Naive thymus-derived CD4-positive, alpha-beta T cell (primary cell): ENCODE measurements around the gene SNAI1. TPM values are rescaled to one million over a fixed set of nuclear protein-coding genes. Genes with fewer than 3 reads are reported as not detected.

Experiments
- ATAC-seq: fragments of 150-1000 bp; cut with Tn5 transposase; 2 replicates; pipeline ENCODE4 v1.10.0; 2021; ENCODE audit warnings: mild to moderate bottlenecking, moderate library complexity
- CTCF ChIA-PET: fragments of 350-600 bp; sonication (Branson Sonifier 250); formaldehyde crosslinking; loops from one replicate; lab custom pipeline; 2021; ENCODE audit warnings: antibody characterized with exemption; lab: Charles Lee
- POLR2A ChIA-PET: fragments of 350-600 bp; sonication (Branson Sonifier 250); formaldehyde crosslinking; loops from one replicate; lab custom pipeline; 2021; ENCODE audit warnings: antibody characterized with exemption, inconsistent platforms; lab: Charles Lee
- DNase-seq, 9 donors: peaks; one replicate each; pipeline versions ENCODE4 v3.0.0 to v3.0.0-alpha.2; 2020 to 2022; ENCODE audit warnings: mixed read lengths in 1 of 9
- H3K27ac ChIP-seq: one replicate; pipeline ENCODE4 v1.7.0; 2013; ENCODE audit warnings: mild to moderate bottlenecking, low read depth, low read length, moderate library complexity
- H3K27me3 ChIP-seq, 2 donors: one replicate each; pipeline ENCODE4 v1.7.0; 2013; ENCODE audit warnings: low read length in 2 of 2, mild to moderate bottlenecking in 2 of 2, moderate library complexity in 2 of 2; ENCODE audit not compliant: control insufficient read depth in 2 of 2, insufficient read depth in 2 of 2
- H3K36me3 ChIP-seq, 3 experiments: 1 replicate in 2 of 3; 2 replicates in 1 of 3; pipeline ENCODE4 v1.7.0; 2013; ENCODE audit warnings: low read length in 3 of 3, mild to moderate bottlenecking in 3 of 3, moderate library complexity in 1 of 3; ENCODE audit not compliant: insufficient read depth in 3 of 3, control insufficient read depth in 2 of 3
- H3K4me1 ChIP-seq, 2 donors: one replicate each; pipeline ENCODE4 v1.7.0; 2013; ENCODE audit warnings: low read length in 2 of 2, mild to moderate bottlenecking in 2 of 2, moderate library complexity in 1 of 2; ENCODE audit not compliant: control insufficient read depth in 2 of 2, insufficient read depth in 2 of 2
- H3K4me3 ChIP-seq: 2 replicates; pipeline ENCODE4 v1.7.0; 2013; ENCODE audit warnings: mild to moderate bottlenecking, low read length
- H3K9me3 ChIP-seq, 3 experiments: 1 replicate in 2 of 3; 2 replicates in 1 of 3; pipeline ENCODE4 v1.7.0; 2013; ENCODE audit warnings: low read length in 3 of 3; ENCODE audit not compliant: control insufficient read depth in 2 of 3
- H3K27ac Mint-ChIP-seq, 9 donors: one replicate each; pipeline ENCODE4 v1.8.0; 2020 to 2022; ENCODE audit warnings: mixed read lengths in 9 of 9, mild to moderate bottlenecking in 8 of 9, moderate library complexity in 5 of 9, inconsistent platforms in 2 of 9
- H3K27me3 Mint-ChIP-seq, 5 donors: one replicate each; pipeline ENCODE4 v1.8.0; 2021 to 2022; ENCODE audit warnings: mixed read lengths in 5 of 5, mild to moderate bottlenecking in 1 of 5
- H3K36me3 Mint-ChIP-seq, 5 donors: one replicate each; pipeline ENCODE4 v1.8.0; 2020 to 2022; ENCODE audit warnings: mixed read lengths in 5 of 5, mild to moderate bottlenecking in 3 of 5, inconsistent platforms in 1 of 5
- H3K4me1 Mint-ChIP-seq, 7 donors: one replicate each; pipeline ENCODE4 v1.8.0; 2020 to 2022; ENCODE audit warnings: mixed read lengths in 7 of 7, mild to moderate bottlenecking in 3 of 7, inconsistent platforms in 1 of 7
- H3K4me3 Mint-ChIP-seq, 10 donors: one replicate each; pipeline ENCODE4 v1.8.0; 2020 to 2022; ENCODE audit warnings: mild to moderate bottlenecking in 10 of 10, mixed read lengths in 10 of 10, moderate library complexity in 6 of 10, inconsistent platforms in 2 of 10
- H3K9me3 Mint-ChIP-seq, 11 donors: one replicate each; pipeline ENCODE4 v1.8.0; 2020 to 2022; ENCODE audit warnings: mixed read lengths in 11 of 11, mild to moderate bottlenecking in 4 of 11, inconsistent platforms in 1 of 11, moderate library complexity in 1 of 11
- intact Hi-C, 2 donors: fragments of 100-400 bp; cut with micrococcal nuclease; formaldehyde crosslinking; loops; one replicate each; pipeline ENCODE4 v1.15.1; 2023
- polyA plus RNA-seq, 2 donors: library from polyadenylated mRNA; unstranded; fragments of 300-500 nt; fragmentation: Illumina TruSeq; gene quantifications; one replicate each; pipeline ENCODE4 v1.2.3, GENCODE V29; 2021
- total RNA-seq, 6 experiments: library from RNA in 5 of 6; stranded (reverse) in 5 of 6; gene quantifications; 1 replicate in 5 of 6; 2 replicates in 1 of 6; pipeline ENCODE4 v1.2.3 and lab custom pipeline; 2021 to 2026

Gene SNAI1
- total and polyA plus RNA-seq, 7 experiments from 2014 or later, result 0.22 to 7.0 (median 0.34) TPM

GRCh38 chr20:50029083-50029696 is 46.4 kb downstream of the SNAI1 start:
- DNase-seq, result no peak
- Mint-ChIP-seq H3K4me1 (peaks cover 0 to 5% (median 0%) of the 10 kb centered on the region in 7 donors), H3K27ac (no peak overlapping the region), H3K4me3 (no peak overlapping the region), H3K9me3 (peaks cover 0 to 1% (median 0%) of the 10 kb centered on the region in 11 donors), H3K36me3 (no peaks in the 10 kb centered on the region), H3K27me3 (peaks cover 0 to 2% (median 0%) of the 10 kb centered on the region in 5 donors)
- no peaks in the 10 kb centered on the region for H3K36me3 ChIP-seq
- ChIA-PET CTCF (no interaction called here), POLR2A (no interaction called here)
- H3K27ac ChIP-seq, result no peak overlapping the region
- H3K9me3 ChIP-seq, result no peaks in the 10 kb centered on the region
- H3K4me1 ChIP-seq, result no peaks in the 10 kb centered on the region
- H3K27me3 ChIP-seq, result no peaks in the 10 kb centered on the region
- intact Hi-C loops, result no loop called here
- H3K4me3 ChIP-seq, result no peak overlapping the region
- ATAC-seq, result no peak

- no peak overlapping the region for H3K4me3 Mint-ChIP-seq
- DNase-seq (no peak), ATAC-seq (peak; percentile 72)
- H3K9me3 Mint-ChIP-seq, result peaks cover 0 to 1% (median 0%) of the 10 kb centered on the region in 11 donors
- POLR2A ChIA-PET, result no interaction called here
- no peaks in the 10 kb centered on the region for H3K36me3 Mint-ChIP-seq
- H3K27me3 ChIP-seq, result no peaks in the 10 kb centered on the region
- CTCF ChIA-PET, result no interaction called here
- peaks cover 0 to 5% (median 0%) of the 10 kb centered on the region in 7 donors for H3K4me1 Mint-ChIP-seq
- peaks cover 0 to 2% (median 0%) of the 10 kb centered on the region in 5 donors for H3K27me3 Mint-ChIP-seq
- intact Hi-C loops, result no loop called here
- no peak overlapping the region for H3K4me3 ChIP-seq
- no peak overlapping the region for H3K27ac Mint-ChIP-seq
- H3K9me3 ChIP-seq, result no peaks in the 10 kb centered on the region
- no peak overlapping the region for H3K27ac ChIP-seq
- H3K4me1 ChIP-seq, result no peaks in the 10 kb centered on the region
- H3K36me3 ChIP-seq, result no peaks in the 10 kb centered on the region
These were observed 47.1 kb downstream of the SNAI1 start for GRCh38 chr20:50029697-50030461.

- no peaks in the 10 kb centered on the region for H3K9me3 ChIP-seq
- ATAC-seq, result no peak
- Mint-ChIP-seq H3K9me3 (peaks cover 0 to 1% (median 0%) of the 10 kb centered on the region in 11 donors), H3K27ac (no peak overlapping the region), H3K4me1 (peaks cover 0 to 5% (median 0%) of the 10 kb centered on the region in 7 donors), H3K4me3 (no peak overlapping the region), H3K27me3 (peaks cover 0 to 2% (median 0%) of the 10 kb centered on the region in 5 donors), H3K36me3 (no peaks in the 10 kb centered on the region)
- no peaks in the 10 kb centered on the region for H3K27me3 ChIP-seq
- intact Hi-C loops, result no loop called here
- H3K36me3 ChIP-seq, result no peaks in the 10 kb centered on the region
- CTCF ChIA-PET, result no interaction called here
- POLR2A ChIA-PET, result no interaction called here
- H3K4me3 ChIP-seq, result no peak overlapping the region
- DNase-seq, result no peak
- no peak overlapping the region for H3K27ac ChIP-seq
- H3K4me1 ChIP-seq, result no peaks in the 10 kb centered on the region
These were observed 50.3 kb downstream of the SNAI1 start for GRCh38 chr20:50032955-50033666.

- DNase-seq (no peak), ATAC-seq (no peak)
- intact Hi-C loops, result no loop called here
- peaks cover 0 to 1% (median 0%) of the 10 kb centered on the region in 11 donors for H3K9me3 Mint-ChIP-seq
- no peak overlapping the region for H3K27ac ChIP-seq
- H3K4me1 Mint-ChIP-seq, result peaks cover 0 to 4% (median 0%) of the 10 kb centered on the region in 7 donors
- H3K27ac Mint-ChIP-seq, result no peak overlapping the region
- H3K27me3 ChIP-seq, result no peaks in the 10 kb centered on the region
- POLR2A ChIA-PET, result interaction anchor here (0.6 kb wide), 1 partner anchor 410 kb away, joined by 3 read pairs; no protein-coding TSS in a partner anchor
- CTCF ChIA-PET, result no interaction called here
- H3K9me3 ChIP-seq, result no peaks in the 10 kb centered on the region
- no peaks in the 10 kb centered on the region for H3K4me1 ChIP-seq
- no peaks in the 10 kb centered on the region for H3K36me3 ChIP-seq
- H3K36me3 Mint-ChIP-seq, result no peaks in the 10 kb centered on the region
- H3K27me3 Mint-ChIP-seq, result peaks cover 0 to 2% (median 0%) of the 10 kb centered on the region in 5 donors
- H3K4me3 ChIP-seq, result no peak overlapping the region
- no peak overlapping the region for H3K4me3 Mint-ChIP-seq
These were observed 51.9 kb downstream of the SNAI1 start for GRCh38 chr20:50034567-50035180.

GRCh38 chr20:50036703-50037102 is 53.9 kb downstream of the SNAI1 start:
- CTCF ChIA-PET, result no interaction called here
- no peaks in the 10 kb centered on the region for H3K9me3 Mint-ChIP-seq
- H3K27ac Mint-ChIP-seq, result no peak overlapping the region
- intact Hi-C loops, result no loop called here
- Histone ChIP-seq H3K9me3 (no peaks in the 10 kb centered on the region), H3K4me3 (no peak overlapping the region), H3K36me3 (no peaks in the 10 kb centered on the region), H3K27ac (no peak overlapping the region), H3K4me1 (no peaks in the 10 kb centered on the region), H3K27me3 (no peaks in the 10 kb centered on the region)
- H3K27me3 Mint-ChIP-seq, result no peaks in the 10 kb centered on the region
- DNase-seq (no peak), ATAC-seq (no peak)
- no peak overlapping the region for H3K4me3 Mint-ChIP-seq
- peaks cover 0 to 6% (median 0%) of the 10 kb centered on the region in 7 donors for H3K4me1 Mint-ChIP-seq
- POLR2A ChIA-PET, result no interaction called here
- H3K36me3 Mint-ChIP-seq, result no peaks in the 10 kb centered on the region

GRCh38 chr20:50037123-50037522 is 54.3 kb downstream of the SNAI1 start:
- no peaks in the 10 kb centered on the region for H3K36me3 Mint-ChIP-seq

More at GRCh38 chr20:50037123-50037522, 54.3 kb downstream of the SNAI1 start:
- Histone ChIP-seq H3K4me3 (no peak overlapping the region), H3K9me3 (no peaks in the 10 kb centered on the region), H3K4me1 (no peaks in the 10 kb centered on the region), H3K36me3 (no peaks in the 10 kb centered on the region), H3K27ac (no peak overlapping the region), H3K27me3 (no peaks in the 10 kb centered on the region)
- Mint-ChIP-seq H3K27me3 (no peaks in the 10 kb centered on the region), H3K4me3 (no peak overlapping the region), H3K4me1 (peaks cover 0 to 7% (median 0%) of the 10 kb centered on the region in 7 donors), H3K9me3 (no peaks in the 10 kb centered on the region), H3K27ac (no peak overlapping the region)
- DNase-seq, result no peak
- intact Hi-C loops, result no loop called here
- ChIA-PET CTCF (interaction anchor here (0.5 kb wide), 1 partner anchor 646 kb away, joined by 3 read pairs; no protein-coding TSS in a partner anchor), POLR2A (no interaction called here)
- no peak for ATAC-seq
